K562 (cell line): ENCODE data around the gene NRXN2. TPM values are rescaled to one million over a fixed set of nuclear protein-coding genes. Genes with fewer than 3 reads are reported as not detected.

Experiments used
- BDP1 ChIP-seq: IDR thresholded peaks from 3 replicates; pipeline ENCODE4 v1.6.1; 2011; ENCODE audit not compliant: insufficient read length, insufficient read depth
- CCNT2 ChIP-seq: IDR thresholded peaks from 2 replicates; pipeline ENCODE4 v1.6.1; 2011; ENCODE audit warnings: borderline replicate concordance, low read depth, mild to moderate bottlenecking, moderate library complexity, mixed read lengths, low read length; ENCODE audit not compliant: insufficient read length; ENCODE audit errors: extremely low read depth
- ELF2 ChIP-seq: fragments of 250-450 bp; sonication (Bioruptor Pico); IDR thresholded peaks from 2 replicates; pipeline ENCODE4 v1.5.0; 2021; ENCODE audit warnings: mild to moderate bottlenecking
- GTF2A2 ChIP-seq: IDR thresholded peaks from 2 replicates; pipeline ENCODE4 v1.6.1; 2016; ENCODE audit warnings: mild to moderate bottlenecking, missing genetic modification characterization, missing compliant biosample characterization
- MAX ChIP-seq: sonication (generic); formaldehyde crosslinking; IDR thresholded peaks from 2 replicates; pipeline ENCODE4 v1.9.0; 2022; ENCODE audit warnings: mild to moderate bottlenecking, missing genetic modification reagents
- MAZ ChIP-seq, 2 experiments: fragments of 450-650 bp in 1 of 2; sonication (generic) in 1 of 2; formaldehyde crosslinking; IDR thresholded peaks in 1 of 2; conservative IDR thresholded peaks in 1 of 2; 2 replicates each; pipeline versions ENCODE4 v1.4.0 to v1.5.0; 2020; ENCODE audit warnings: mild to moderate bottlenecking in 1 of 2, missing genetic modification reagents in 1 of 2
- NFATC3 ChIP-seq: fragments of 450-650 bp; IDR thresholded peaks from 2 replicates; pipeline ENCODE4 v1.6.1; 2017; ENCODE audit warnings: mild to moderate bottlenecking
- POLR3G ChIP-seq: IDR thresholded peaks from 2 replicates; pipeline ENCODE4 v1.6.1; 2011; ENCODE audit not compliant: insufficient read length, insufficient replicate concordance; ENCODE audit errors: extremely low read depth
- PRMT5 ChIP-seq: sonication (generic); formaldehyde crosslinking; IDR thresholded peaks from 2 replicates; pipeline ENCODE4 v1.5.0; 2020; ENCODE audit warnings: missing genetic modification reagents
- RBM22 ChIP-seq: fragments of 200-400 bp; formaldehyde crosslinking; IDR thresholded peaks from 2 replicates; pipeline ENCODE4 v1.6.1; 2018; ENCODE audit warnings: low read length, low read depth; ENCODE audit not compliant: poor library complexity, severe bottlenecking
- RCOR1 ChIP-seq, 2 experiments: IDR thresholded peaks; 2 replicates each; pipeline ENCODE4 v1.6.1; 2012; ENCODE audit warnings: low read depth in 2 of 2, low read length in 2 of 2, borderline replicate concordance in 1 of 2, improper control_type of control experiment in 1 of 2
- SMARCA4 ChIP-seq: fragments of 450-650 bp; IDR thresholded peaks from 2 replicates; pipeline ENCODE4 v1.6.1; 2016
- TCF3 ChIP-seq: sonication (generic); formaldehyde crosslinking; IDR thresholded peaks from 2 replicates; pipeline ENCODE4 v1.4.0; 2020; ENCODE audit warnings: mild to moderate bottlenecking, missing genetic modification reagents
- THAP7 ChIP-seq: fragments of 250-450 bp; sonication (Bioruptor Pico); IDR thresholded peaks from 2 replicates; pipeline ENCODE4 v1.5.0; 2021
- TOE1 ChIP-seq, 2 experiments: fragments of 450-650 bp in 1 of 2; sonication (generic) in 1 of 2; formaldehyde crosslinking in 1 of 2; IDR thresholded peaks; 2 replicates each; pipeline versions ENCODE4 v1.7.1 to v1.8.0; 2016 to 2022; ENCODE audit warnings: borderline replicate concordance in 2 of 2, mild to moderate bottlenecking in 2 of 2, antibody characterized with exemption in 1 of 2, inconsistent platforms in 1 of 2, low read depth in 1 of 2, missing genetic modification reagents in 1 of 2, moderate library complexity in 1 of 2
- ZC3H11A ChIP-seq: IDR thresholded peaks from 2 replicates; pipeline ENCODE4 v1.6.1; 2012; ENCODE audit warnings: low read depth, low read length, improper control_type of control experiment
- ZC3H4 ChIP-seq: sonication (generic); formaldehyde crosslinking; IDR thresholded peaks from 2 replicates; pipeline ENCODE4 v1.9.0; 2021; ENCODE audit warnings: missing genetic modification reagents, borderline replicate concordance
- polyA plus RNA-seq, 8 experiments: library from polyadenylated mRNA; depleted of rRNA in 4 of 8; stranded (reverse) in 5 of 8; unstranded in 3 of 8; fragments of >200 nt; fragmentation: Nextera tagmentation in 2 of 8; fragmentation: Illumina TruSeq in 1 of 8; extraction: Ambion mirVana in 2 of 8; extraction: Trizol in 1 of 8; gene quantifications; 2 replicates each; pipeline versions ENCODE4 v1.2.1 to v1.2.3, GENCODE V29; 2011 to 2014; ENCODE audit warnings: inconsistent platforms in 1 of 8, missing spikeins in 1 of 8
- total RNA-seq, 7 experiments: library from RNA; depleted of rRNA in 6 of 7; stranded (reverse); fragments of >200 nt in 6 of 7; fragmentation: Illumina TruSeq in 2 of 7; extraction: Trizol in 2 of 7; gene quantifications; 2 replicates each; pipeline versions ENCODE4 v1.2.1 to v1.2.3, GENCODE V29; 2011 to 2021; ENCODE audit warnings: low replicate concordance in 1 of 7
- TF ChIP-seq, protein P1 (sequence below), 2 experiments: fragments of 450-650 bp; formaldehyde crosslinking in 1 of 2; IDR thresholded peaks; 2 replicates each; pipeline versions ENCODE4 v1.4.0 to v1.6.1; 2014 to 2020; ENCODE audit warnings: mild to moderate bottlenecking in 2 of 2, borderline replicate concordance in 1 of 2, low read depth in 1 of 2

The NRXN2 gene
- total and polyA plus RNA-seq, 9 of the 15 experiments (the other 6 are each of a cell fraction or from before 2014, with no cell fraction given) = 0.07 to 0.47 (median 0.15) TPM; not detected in 4

DNA sequence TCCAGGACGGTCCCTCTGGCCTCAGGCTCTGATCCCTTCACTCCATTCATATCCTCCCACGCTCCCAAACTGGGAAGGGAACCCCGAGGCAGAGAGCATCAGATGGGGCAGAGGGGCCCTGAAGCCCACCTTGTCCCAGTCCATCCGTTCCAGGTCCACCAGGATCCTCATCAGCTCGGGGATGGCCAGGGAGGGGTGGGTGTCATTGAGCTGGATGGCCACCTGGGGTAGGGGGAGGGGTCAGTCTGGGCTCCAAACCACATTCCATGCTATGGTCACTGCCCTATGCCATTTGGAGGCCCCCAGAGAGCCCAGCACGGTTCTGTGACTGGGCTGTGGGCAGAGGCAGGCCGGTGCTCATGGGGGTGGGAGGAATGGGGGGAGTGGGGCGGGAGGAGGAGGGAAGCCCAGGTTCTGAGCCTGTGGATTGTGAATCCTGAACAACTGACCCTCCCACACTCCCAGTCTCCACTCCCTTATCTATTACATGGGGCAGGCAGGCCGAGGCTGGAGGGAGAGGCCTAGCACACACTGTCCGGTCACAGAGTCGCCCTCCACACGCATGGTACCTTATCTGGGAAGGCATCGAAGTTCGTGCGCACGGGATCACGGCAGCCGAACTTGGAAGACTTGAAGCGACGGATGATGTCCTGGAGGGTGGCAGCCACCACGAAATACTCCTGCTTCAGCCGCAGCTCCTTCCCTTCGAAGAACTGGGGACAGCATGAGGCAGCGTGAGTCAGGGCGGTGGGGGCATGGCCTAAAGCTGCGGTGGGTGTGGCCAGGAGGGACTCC is 31.3 kb upstream of the NRXN2 start (continued):
- TF ChIP-seq THAP7 (CRISPR knock-in tag) (no peak), PRMT5 (CRISPR knock-in tag) (no peak), POLR3G (no peak), RCOR1 (IDR thresholded peaks at IDR 0.05; ENCODE audit: borderline replicate concordance in 1 of 2, low read depth in 2 of 2, low read length in 2 of 2) (peak in 1 of 2 experiments; percentile 46; a peak in 1 of 4 replicates), ZC3H4 (CRISPR knock-in tag) (0 out of 2 replicates have a peak, but pooled peaks have one; percentile 9), ELF2 (CRISPR knock-in tag) (no peak), NFATC3 (no peak), SMARCA4 (peak; percentile 44; the same call in 1 of the 2 replicates), GTF2A2 (tag) (no peak), RBM22 (no peak), TOE1 (IDR thresholded peaks at IDR 0.05; ENCODE audit: borderline replicate concordance) (no peak), TOE1 (CRISPR knock-in tag; IDR thresholded peaks at IDR 0.05; ENCODE audit: borderline replicate concordance, low read depth) (0 out of 2 replicates have a peak, but pooled peaks have one; percentile 58), MAX (CRISPR knock-in tag) (peak; percentile 75), BDP1 (no peak), ZC3H11A (no peak), CCNT2 (no peak), MAZ (CRISPR knock-in tag; conservative IDR thresholded peaks at IDR 0.05 in 1 of 2, IDR thresholded peaks at IDR 0.05 in 1 of 2) (0 out of 4 replicates have a peak, but pooled peaks of 1 of the 2 experiments have one; percentile 47), TCF3 (CRISPR knock-in tag) (no peak; the same call in 1 of the 2 replicates)
- TF ChIP-seq, protein P1, sequence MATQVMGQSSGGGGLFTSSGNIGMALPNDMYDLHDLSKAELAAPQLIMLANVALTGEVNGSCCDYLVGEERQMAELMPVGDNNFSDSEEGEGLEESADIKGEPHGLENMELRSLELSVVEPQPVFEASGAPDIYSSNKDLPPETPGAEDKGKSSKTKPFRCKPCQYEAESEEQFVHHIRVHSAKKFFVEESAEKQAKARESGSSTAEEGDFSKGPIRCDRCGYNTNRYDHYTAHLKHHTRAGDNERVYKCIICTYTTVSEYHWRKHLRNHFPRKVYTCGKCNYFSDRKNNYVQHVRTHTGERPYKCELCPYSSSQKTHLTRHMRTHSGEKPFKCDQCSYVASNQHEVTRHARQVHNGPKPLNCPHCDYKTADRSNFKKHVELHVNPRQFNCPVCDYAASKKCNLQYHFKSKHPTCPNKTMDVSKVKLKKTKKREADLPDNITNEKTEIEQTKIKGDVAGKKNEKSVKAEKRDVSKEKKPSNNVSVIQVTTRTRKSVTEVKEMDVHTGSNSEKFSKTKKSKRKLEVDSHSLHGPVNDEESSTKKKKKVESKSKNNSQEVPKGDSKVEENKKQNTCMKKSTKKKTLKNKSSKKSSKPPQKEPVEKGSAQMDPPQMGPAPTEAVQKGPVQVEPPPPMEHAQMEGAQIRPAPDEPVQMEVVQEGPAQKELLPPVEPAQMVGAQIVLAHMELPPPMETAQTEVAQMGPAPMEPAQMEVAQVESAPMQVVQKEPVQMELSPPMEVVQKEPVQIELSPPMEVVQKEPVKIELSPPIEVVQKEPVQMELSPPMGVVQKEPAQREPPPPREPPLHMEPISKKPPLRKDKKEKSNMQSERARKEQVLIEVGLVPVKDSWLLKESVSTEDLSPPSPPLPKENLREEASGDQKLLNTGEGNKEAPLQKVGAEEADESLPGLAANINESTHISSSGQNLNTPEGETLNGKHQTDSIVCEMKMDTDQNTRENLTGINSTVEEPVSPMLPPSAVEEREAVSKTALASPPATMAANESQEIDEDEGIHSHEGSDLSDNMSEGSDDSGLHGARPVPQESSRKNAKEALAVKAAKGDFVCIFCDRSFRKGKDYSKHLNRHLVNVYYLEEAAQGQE (IDR thresholded peaks at IDR 0.05; ENCODE audit: borderline replicate concordance) = no peak
- TF ChIP-seq, protein P1 (CRISPR knock-in tag; IDR thresholded peaks at IDR 0.05; ENCODE audit: low read depth) = no peak
